D721Med (cell line): Measurements from ENCODE around the gene PTX4.
A peak's percentile ranks its signal among the peaks of the same experiment; 100 is the strongest.

Source experiments
- DNase-seq: peaks from one replicate; pipeline ENCODE4 v3.0.0; 2011; ENCODE audit warnings: low spot score; ENCODE audit not compliant: insufficient read length
- FAIRE-seq: peaks from 2 replicates; lab custom pipeline; 2011; peaks lifted over from hg19 to GRCh38; lab: Jason Lieb, UNC
- CTCF ChIP-seq: IDR thresholded peaks from 2 replicates; pipeline ENCODE4 v1.5.1; 2012; ENCODE audit warnings: mild to moderate bottlenecking, control low read depth; ENCODE audit not compliant: insufficient read depth; ENCODE audit errors: missing control alignments

Gene PTX4

GRCh38 chr16:1492923-1493745 lies 4.4 kb upstream of the PTX4 start, which contains the start of gene TELO2:
TSS of gene TELO2 (plus strand) at chr16:1493360. CDS start at chr16:1494282, 922 bp downstream.
- TF ChIP-seq CTCF, result no peak
- peak; percentile 86 for DNase-seq
- no peak for FAIRE-seq

DNA sequence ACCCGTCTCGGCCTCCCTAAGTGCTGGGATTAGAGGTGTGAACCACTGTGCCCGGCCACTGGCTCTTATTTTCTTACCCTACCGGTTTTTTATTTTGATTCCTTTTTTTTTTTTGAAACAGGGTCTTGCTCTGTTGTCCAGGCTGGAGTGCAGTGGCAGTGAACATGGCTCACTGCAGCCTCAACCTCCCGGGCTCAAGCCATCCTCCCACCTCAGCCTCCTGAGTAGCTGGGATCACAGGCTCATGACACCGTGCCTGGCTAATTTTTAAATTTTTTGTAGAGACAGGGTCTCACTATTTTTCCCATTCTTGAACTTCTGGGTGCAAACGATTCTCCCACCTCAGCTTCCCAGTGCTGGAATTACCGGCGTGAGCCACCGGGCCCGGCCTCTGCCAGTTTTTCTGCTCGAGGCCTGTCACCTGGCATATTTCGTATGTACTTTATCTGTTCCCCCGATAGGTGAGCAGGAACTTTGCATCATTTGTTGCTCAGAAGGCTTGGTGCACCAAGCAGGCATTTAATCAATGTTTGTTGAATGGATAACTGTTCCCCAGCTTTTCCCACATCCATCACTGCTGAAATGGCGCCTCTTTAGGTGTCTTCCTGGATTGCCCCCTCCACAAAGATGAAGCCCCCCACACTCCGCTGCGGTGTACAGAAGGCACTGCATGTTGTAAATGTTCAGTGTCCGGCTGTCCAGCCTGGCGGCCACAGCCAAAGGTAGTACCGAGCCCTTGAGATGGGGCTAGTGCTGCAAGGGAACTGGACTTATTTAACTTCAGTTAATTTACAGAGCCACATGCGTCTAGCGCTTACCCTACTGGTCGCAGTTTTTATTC lies 3.6 kb upstream of the PTX4 start:
- no peak for TF ChIP-seq CTCF
- FAIRE-seq, result no peak
- no peak for DNase-seq

- TF ChIP-seq CTCF, result no peak
- FAIRE-seq, result no peak
- DNase-seq, result no peak
Measured at GRCh38 chr16:1491327-1491726, 2.6 kb upstream of the PTX4 start.

DNA sequence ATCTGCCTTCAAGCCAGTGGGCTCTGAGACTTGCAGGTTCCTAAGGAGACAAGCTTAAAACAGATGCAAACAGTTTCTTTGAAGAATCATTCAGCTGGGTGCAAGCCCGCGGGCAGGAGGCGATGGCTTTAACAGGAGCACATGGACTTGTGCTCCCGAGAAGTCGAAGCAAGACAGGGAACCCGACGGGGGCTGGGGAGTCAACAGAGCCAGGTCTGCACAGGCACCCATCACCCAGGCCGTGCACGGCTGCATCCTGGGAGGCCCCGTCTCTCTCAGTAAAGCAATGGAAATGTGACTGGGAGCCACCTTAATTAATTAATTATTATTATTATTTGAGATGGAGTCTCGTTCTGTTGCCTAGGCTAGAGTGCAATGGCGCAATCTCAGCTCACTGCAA lies 333 bp upstream of the PTX4 start:
- no peak for TF ChIP-seq CTCF
- DNase-seq, result no peak
- FAIRE-seq, result no peak

DNA sequence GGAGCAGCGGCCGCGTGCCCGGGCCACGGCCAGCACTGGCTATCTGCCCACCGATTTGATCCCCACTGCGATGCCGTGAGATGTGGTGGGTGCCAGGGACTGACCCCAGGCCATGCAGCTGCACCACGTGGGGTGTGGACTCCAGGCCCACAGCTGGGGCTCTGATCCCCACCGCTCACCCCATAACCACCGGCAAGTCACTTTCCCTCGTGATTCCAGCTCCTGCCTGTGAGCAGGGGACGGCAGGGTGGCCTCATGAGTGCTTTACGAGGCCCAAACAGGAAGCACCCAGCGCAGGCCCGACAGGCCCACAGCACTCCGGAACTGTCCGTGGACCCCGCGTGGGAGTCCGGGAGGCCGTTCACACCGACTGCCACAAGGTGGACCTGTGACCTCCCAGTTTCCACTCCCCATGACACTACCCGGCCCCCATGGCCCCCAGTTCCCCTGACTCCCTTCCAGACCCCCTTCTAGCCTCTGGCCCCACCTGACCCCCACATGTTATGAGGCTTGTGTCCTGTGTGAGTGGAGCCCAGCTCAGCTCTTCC lies 616 bp downstream of the PTX4 start:
- FAIRE-seq (no peak), DNase-seq (no peak)
- TF ChIP-seq CTCF, result no peak

GRCh38 chr16:1487395-1488053 lies 1.2 kb downstream of the PTX4 start:
- no peak for TF ChIP-seq CTCF
- DNase-seq, result no peak
- FAIRE-seq, result no peak
